CD1c-positive myeloid dendritic cell (primary cell): ENCODE data around the gene CTBP1.

Experiments
- DNase-seq: peaks from one replicate; pipeline ENCODE4 v3.0.0-alpha.2; 2016; ENCODE audit errors: extremely low spot score

The CTBP1 gene

DNA sequence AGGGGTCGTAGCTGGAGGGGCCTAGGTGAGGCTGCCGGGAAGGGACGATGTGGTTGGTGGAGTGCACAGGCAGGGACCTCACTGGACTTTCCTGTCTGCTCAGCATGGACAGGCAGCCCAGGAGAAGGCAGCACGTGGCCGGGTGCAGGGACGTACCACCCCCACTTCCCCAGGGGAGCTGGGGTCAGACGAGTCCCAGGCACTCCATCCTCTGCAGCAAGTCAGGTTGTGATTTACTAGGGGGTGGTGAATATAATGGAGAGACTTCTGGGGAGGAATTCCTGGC is 1.5 kb upstream of the CTBP1 start:
- DNase-seq: no peak

DNA sequence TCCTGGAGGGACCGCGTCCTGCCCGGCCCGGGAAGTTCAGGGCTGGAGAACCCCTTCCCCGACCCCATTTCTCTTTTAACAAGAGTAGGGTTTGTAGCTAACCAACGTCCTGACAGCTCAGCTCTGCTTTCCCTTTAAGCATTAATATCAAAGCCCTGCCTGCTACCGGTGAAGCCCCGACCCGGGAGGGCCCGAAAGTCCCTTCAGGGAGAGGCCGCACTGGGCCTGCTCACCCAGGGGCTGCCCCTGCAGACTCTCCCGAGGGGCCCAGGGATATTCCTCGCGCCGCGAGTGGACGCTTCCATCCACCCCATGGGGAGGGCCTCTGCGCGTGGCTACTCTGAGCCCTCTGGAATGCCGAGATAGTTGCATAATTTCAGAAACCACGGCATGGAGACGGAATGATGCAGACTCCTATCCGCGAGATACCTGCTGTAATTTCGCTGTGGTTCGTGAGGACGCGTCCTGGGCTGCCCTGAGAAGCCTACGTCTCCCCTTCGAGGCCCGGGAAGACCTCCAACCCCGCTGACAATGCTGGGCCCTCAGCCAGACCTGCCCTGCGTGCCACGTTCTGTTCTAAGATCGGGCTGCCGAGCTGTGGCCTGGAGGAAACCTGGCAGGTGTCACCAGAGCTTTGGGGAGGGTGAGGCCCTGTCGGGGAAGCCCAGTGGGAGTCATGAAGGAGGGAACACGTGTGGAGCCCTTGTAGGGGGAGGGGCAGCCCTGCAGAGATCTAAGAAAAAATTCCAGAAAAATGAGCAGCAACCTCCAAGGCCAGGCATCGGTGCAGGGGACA is 999 bp upstream of the CTBP1 start:
- DNase-seq: peak; percentile 3

DNA sequence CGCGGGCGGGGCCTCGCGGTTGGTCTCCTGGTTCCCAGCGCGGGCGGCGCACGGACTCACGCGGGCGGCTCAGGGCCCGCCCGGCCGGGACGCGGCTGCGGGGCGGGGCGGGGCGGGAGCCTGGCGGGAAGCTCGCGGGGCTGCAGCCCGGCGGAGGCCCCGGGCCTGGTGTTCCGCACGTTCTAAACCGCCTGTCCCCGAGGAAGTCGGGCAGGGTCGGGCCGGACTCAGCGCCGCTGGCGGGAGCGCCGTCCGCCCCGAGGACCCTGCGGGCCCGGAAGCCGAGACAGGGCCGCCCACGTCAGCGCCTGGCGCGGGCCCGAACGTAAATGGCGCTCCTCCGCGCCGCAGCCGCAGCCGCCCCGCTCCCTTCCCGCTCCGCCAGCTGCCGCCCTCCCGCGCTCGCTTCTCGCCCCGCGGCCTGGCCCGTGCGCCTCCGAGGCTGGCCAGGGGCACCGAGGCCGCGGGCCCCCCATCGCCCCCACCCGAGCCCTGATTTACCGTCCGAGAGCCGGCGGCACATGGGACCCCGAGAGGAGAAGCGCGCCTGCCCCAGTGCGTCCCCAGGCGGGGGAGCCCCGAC is 309 bp upstream of the CTBP1 start:
- DNase-seq: peak; percentile 95

DNA sequence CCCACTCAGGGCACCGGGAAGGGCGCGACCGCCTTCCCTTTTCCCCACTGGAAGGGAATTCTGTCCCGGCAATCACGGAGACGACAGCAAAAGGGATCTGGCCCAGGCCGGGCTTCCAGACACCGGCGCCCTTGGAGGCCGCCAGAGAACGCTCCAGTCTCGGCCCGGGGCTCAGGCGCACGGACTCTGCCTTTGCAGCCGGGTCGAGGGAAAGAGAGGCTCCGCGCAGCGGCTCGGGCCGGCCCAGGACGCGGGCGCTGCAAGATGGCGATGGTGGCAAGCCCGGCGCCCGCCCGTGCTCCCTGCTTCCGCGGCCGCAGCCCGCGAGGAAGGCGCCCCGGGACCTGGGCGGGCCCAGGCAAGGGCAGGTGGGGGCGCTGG is 1.1 kb downstream of the CTBP1 start:
- DNase-seq: no peak

DNA sequence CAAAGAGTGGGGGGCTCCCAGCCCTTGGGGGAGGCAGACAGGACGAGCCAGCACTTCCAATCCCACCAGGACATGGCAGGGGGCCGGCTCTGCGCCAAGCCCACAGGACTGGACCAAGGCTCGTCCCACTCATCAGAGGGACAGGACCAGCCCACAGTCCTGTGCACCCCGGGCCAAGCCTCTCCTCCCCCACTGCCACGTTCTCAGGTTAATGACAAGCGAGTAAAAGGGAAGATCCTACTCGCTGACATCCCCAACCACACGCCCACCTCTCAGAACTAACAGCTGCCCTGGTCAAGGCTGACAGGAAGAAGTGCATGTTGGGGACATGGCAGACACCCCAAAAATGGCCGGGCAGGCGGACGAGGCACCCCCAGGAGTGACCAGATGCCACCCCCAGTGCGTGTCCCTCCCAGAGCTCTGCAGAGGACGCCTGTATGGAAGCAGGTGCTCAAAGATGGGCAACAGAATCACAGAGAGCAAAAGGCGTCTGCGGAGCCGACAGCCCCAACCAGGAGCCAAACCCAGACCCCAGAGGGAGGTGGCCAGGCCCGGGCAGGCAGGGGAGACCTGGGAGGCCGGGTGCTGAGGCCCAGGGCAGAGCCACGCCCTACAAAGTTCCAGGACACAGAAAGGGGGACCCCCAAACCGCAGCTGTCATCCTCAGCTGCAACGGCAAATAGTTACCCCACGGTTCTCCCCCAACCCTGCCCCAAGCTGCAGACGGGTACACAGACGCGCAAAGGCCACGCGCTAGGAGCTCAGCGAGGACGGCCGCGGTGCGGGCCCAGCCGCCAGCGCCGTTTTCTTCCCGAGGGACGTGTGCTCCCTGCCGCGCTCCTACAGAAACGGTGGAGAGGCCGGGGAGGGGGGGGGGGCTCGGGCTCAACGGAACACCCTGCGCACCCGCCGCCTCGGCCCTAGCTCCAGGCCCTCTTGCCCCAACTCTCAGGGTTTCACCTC is 1.7 kb downstream of the CTBP1 start:
- peak; percentile 67 for DNase-seq

DNA sequence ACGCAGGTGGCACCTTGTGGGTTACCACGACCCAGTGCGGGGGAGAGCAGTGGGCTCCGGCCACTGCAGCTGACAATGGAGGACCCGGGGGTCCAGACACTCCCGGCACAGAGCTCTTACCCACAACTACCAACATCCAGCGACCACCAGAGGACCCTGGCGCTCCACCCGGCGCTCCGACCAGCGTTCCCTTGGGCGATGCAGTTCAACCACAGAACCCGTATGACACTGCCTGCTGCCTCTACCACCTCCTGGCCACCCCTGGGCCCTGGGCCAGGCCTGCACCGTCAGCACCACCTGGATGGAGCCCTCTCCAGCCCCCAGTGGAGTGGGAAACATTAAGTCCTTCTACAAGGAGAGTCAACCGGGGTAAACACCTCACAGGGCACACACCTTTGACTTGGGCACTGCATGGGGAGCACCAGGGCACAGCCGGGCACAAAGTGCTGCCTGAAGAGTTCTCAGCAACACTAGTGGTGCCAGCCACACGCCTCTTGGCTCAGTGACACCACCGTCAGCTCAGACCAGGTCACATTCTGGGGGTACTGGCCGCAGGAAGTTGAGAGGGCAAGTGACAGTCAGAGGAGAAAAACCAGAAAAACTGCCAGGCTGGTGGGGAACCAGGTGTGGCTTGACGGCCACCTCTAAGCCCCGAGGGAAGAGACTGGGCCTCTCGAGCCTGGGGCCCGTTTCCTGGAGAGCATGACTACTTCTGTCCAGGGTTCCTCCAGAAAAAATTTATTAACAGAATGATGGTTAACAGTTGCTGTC is 2.6 kb downstream of the CTBP1 start:
- peak; percentile 4 for DNase-seq

DNA sequence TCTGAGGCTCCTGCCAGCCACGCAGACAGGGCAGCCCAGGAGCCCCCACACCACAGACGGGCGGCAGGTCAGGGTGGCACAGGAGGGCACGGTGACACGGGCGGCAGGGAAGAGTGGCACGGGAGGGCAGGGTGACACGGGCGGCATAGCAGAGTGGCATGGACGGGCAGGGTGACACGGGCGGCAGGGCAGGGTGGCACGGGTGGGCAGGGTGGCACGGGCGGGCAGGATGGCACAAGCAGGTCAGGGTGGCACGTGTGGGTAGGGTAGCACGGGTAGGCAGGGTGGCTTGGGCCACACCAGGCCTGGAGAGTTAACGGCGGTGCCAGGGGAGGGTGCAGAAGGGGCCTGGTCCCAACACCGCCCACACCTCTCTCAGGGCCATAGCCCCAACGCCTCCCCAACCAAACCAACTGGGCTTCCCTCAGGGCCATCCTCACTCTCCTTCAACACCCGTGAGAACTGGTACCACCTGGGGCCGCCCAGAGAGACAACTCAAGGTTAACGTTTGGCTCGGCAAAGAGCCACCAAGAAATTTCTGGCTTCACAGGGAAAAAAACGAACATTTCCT is 3.4 kb downstream of the CTBP1 start:
- no peak for DNase-seq

DNA sequence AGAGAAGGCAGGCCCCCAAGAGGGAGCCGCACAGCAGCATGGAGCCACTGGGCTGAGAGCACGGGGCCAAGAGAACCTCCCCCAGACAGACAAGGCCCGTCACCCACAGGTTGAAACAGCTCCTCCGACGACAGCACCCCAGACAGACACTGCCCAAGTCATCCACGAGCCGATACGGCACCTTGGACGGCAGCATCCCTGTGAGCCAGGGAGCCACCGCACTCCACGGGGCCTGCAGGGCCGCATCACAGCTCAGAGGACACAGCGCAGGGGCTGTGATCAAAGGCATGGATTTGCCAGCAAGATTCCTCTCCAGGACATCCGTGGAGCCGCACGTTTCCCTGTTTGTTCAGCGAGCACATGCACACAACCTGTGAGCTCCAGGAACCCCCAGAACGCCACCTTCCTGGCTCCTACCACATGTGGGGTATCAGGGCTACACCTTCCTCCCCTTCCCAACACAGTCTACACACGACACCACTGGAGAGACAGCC is 3.9 kb downstream of the CTBP1 start:
- DNase-seq: no peak

DNA sequence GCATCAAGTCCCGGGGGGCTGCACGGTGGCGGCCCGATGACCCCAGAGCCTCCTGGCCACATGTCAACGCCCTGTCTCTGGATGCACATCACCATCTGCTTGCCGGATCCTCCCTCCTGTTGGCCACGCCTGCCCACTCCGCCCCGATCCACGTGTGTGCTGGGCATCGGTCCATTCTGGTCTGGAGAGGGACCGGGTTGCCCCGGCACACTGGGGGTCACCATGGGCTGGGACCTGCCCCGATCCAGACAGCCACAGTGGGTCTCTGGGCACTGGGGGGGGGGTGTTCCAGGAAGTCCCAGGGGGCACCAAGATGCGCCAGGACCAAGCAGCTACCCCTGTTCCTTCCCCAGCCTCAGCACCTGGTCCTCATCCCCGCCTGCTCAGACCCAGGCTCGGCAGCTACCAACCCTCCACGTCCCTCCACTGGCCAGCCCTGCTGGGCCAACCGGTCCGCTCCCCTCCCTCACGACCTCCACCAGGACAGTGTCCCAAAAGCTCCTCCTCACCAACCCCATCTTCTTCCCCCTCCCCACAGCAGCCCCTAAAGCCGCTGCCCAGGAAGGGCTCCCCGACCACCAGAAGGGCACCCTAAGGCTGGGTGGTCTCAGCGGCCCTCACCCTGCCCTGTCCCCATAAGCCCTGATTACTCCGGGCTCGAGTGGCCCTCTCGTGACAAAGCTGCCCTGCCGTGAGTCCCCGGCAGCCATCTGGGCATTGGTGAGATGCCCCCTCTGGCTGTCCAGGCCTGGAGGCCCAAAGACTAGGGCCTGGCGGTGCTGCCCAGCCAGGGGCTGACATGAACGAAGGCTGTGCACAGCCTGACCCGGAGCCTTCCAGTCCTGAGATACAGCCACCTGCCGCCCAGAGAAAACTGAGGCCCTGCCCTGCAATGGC is 4.6 kb downstream of the CTBP1 start:
- DNase-seq: no peak

DNA sequence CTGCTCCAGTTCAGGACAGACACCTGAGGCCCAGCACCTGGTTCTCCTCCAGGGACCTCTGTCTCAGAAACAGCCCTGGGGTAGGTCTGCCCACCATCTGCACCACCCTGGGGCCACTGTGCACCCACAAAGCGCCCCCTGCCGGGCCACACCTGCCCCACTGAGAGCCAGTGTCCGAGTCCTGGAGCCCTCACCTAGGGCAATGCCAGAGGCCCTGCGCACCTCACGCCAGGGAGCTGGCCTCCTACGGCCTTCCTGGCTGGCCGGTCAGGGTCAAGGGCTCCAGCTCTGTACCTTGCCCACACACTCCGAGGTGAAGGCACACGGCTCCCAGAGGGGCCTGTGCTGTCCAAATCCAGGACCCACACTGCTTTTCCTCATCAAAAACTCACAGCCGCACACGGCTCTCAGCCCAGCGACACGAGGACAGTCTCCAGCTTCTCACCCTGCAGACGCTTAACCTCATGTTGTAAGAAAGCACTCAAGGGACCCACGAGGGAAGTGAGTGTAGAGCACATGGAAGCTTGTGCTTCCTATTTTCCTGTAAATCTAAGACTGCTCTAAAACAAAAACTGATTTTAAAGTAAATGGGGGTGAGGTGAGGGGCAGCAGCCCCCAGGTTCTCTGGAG is 5.4 kb downstream of the CTBP1 start:
- peak; percentile 28 for DNase-seq

DNA sequence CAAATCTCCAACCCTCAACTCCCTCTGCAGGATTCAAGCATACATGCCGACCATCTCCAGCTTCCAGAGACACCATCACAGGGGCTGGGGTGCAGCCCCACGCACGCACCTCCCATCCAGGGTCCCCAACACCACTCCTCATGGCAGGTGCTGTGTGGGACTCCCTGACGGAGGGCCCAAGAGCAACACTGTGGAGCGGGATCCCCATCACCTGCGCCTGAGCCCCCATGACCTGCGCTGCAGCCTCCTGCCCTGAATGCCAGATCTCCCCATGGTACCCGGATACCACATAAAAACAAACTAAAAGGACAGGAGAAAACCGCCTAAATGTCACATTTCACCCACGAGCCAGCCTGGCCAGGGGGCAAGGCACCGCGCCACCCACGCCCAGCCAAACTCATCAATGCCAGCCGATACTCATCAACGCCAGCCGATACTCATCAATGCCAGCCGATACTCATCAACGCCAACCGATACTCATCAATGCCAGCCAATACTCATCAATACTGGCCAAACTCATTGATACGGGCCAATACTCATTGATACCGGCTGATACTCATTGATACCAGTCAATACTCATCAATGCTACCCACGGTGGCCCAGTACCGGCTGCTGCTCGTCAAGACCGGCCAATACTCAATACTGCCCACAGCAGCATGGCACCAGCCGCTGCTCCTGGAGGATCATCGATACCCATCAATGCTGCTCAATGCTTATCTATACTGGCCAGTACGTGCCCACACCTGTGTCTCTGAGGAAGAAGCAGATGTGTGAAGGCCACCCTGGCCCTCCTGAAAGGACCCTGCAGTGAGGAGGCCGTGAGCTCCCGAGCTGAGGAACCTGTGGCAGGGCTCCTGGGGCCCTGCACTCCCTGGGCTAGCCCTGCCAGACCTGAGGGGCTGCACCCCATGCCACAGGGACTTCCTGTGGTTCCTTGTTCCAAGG is 6.2 kb downstream of the CTBP1 start:
- DNase-seq: no peak

DNA sequence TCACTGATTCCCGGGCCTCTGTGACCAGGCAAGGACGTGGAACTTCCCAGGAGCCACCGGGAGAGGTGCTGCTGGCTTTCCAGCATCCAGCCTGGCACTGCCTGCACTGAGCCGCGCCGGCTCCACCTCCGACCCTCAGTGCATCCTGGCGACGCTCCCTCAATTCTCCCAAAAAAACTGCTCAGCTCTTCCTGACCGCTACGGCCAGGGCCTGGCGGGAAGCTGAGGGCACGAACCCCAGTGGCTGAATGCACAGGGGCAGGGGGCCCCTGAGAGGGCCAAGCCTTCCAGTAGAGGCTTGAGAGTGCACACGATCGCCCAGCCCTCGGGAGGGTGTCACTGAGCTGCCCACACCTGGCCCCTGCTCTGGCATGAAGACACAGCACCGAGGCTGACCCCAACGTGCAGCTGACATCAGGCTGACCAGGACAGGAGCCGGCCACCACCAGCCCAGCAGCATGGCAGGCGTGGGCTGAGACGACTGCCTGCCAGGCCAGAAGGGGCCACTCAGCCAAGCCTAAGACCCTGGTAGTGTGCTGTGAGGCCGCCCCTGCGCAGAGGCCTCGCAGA is 6.9 kb downstream of the CTBP1 start:
- DNase-seq: no peak

DNA sequence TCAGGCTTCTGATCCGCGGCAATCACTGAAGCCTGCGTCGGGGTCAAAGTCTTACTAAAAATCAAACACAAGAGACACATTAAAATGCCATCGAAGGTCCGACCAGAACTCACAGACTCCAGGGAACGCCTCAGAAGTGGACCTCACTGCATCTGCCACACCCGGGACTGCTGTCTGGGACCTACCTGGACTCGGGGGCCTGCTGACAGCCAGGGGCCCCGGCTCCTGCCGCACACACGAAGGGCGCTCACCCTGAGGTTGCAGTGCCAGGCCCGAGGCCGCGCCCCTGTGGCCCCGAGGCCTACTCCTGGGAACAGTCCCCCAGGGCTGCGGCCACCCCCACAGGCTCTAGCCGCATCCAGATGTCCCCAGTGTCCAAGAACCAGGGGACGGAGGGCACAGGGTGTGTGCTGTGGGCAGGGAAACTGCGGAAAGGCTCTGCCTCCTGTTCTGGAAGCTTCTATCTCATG is 7.4 kb downstream of the CTBP1 start:
- DNase-seq: no peak

DNA sequence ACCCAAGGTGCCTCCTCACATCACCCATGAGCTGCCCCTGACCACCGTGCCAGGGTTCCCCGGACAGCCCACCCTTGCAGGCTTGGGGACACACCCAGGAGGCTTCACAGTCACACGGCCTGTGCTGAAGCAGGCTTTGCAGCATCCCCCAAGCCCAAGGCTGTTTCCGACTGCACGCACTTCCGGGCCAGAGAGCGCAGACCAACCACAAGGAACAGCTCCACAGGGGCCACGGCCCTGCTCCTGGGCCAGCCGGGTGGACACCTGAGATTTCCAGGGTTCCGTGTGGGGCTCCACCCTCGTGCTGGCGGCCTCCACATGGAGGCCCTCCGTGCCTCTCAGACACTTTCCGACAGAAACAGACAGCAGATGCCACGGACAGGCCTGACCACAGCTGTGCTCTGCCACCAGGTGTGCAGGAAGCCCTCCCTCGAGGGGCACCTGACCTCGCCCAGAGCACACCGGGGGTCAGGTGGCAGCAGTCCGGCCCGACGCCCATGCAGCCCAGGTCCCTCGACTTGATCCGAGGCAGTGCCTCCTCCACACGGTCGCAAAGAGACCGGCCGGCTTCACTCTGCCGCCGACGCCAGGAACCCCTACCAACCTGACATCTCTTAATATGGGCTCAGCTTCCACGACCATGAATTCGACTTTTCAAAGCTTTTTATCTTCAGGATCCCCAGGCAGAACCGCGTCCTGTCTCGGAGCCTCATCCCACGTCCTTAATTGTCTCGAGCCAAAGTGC is 8.0 kb downstream of the CTBP1 start:
- no peak for DNase-seq

DNA sequence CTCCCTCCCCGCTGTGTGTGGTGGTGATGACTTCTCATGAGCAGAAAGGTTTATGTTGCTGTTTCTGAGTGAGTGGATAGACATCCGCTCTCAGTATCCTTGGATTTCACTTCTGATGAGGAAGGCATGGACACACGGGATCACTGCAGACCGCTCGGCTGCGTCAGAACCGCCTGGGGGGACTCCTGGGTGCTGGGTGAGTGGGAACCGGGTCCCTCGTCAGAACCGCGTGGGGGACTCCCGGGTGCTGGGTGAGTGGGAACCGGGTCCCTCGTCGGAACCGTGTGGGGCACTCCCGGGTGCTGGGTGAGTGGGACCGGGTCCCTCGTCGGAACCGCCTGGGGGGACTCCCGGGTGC is 9.0 kb downstream of the CTBP1 start:
- no peak for DNase-seq

DNA sequence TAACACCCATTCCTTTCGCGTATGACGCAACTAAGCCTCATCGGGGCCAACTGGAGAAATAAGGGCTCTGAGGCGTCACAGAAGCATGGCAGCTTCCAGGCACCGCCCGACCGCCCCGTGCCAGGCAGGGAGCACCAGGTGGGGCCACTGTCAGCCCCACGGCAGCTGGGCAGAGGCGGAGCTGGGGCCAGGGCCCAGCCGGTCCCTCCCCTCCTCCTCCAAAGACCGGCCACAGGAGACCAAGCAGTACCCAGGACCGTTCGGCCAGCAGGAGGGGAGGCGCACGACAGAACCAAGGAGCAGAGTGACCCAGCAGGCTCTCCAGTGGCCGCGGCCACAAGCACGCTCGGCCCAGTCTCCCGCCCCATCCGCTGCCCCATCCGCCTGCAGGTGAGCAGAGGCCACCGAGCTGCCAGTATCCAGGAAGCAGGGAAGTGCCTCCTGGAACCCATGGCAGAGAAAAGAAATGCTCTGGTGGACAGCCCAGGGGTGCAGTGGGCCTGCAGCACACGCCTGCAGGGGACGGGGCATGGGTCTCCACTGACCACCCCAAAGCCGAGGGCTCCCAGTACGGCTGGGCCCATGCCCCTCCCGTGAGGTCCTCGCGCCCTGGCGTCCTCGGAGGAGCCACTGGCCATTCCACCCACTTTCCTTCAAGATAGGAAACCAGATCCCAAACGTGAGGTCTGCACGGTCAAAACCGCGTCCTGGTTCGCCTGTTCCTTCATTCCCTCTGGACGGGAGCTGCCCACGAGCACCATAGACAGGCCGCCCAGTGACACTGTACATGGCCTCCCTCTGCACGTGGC is 9.6 kb downstream of the CTBP1 start:
- DNase-seq: no peak

DNA sequence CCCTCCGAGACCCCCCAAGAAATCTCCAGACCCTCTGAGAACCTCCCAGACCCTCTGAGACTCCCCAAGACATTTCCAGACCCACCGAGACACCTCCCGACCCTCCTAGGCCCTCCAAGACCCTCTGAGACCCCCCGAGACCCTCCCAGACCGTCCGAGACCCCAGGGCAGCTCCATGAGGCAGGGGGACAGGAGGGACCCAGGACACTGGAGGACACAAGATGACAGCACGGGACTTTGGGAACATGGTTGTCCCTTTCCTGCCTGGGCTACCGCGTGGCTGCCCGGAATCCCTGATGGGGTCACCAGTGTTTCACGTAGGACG is 10.3 kb downstream of the CTBP1 start:
- no peak for DNase-seq
